GM18907 (cell line): ENCODE results near the gene LRP5.

Experiments used
- ATAC-seq: cut with Tn5 transposase; IDR thresholded peaks from one replicate; pipeline ENCODE4 v1.9.1; 2021; ENCODE audit warnings: mild to moderate bottlenecking, moderate library complexity; ENCODE audit not compliant: unreplicated experiment

LRP5 gene

GRCh38 chr11:68497761-68498160 is 185.4 kb downstream of the LRP5 start:
- ATAC-seq, result no peak

GRCh38 chr11:68498321-68498720 is 185.9 kb downstream of the LRP5 start:
- no peak for ATAC-seq
